ENCODE results near the gene KICS2. TPM values are rescaled to one million over a fixed set of nuclear protein-coding genes. Genes with fewer than 3 reads are reported as not detected.
A peak's percentile ranks its signal among the peaks of the same experiment; 100 is the strongest.

KICS2 gene
- total and polyA plus RNA-seq, 10 donors, result 6.6 to 26.2 (median 13.7) TPM

GRCh38 chr12:64255249-64255648 is 33.2 kb upstream of the KICS2 start:
- Histone ChIP-seq H3K27me3 (replicated peaks in 1 of 7) (no peaks in the 10 kb centered on the region), H3K4me1 (peaks cover 0 to 16% (median 0%) of the 10 kb centered on the region in 6 donors), H3K36me3 (no peaks in the 10 kb centered on the region), H3K9me3 (no peaks in the 10 kb centered on the region), H3K27ac (no peak overlapping the region), H3K4me3 (no peak overlapping the region)
- WGBS, 5 donors, result 66 to 95% (median 70%) methylated on average over 4 of the region's 4 CpGs
- intact Hi-C loops (cut with DNase I; ENCODE audit: low total_unique reads), result loop anchor here (5.0 to 10.0 kb wide), 2 partner anchors 413 to 590 kb away; partner anchors contain the start of genes DPY19L2 and SRGAP1
- no peak for DNase-seq
- TF ChIP-seq CTCF (IDR thresholded peaks at IDR 0.05 in 8 of 11, conservative IDR thresholded peaks at IDR 0.05 in 3 of 11), result no peak
- TF ChIP-seq POLR2AphosphoS5 (IDR thresholded peaks at IDR 0.05), result no peak
- no peak for TF ChIP-seq POLR2A (IDR thresholded peaks at IDR 0.05)

- TF ChIP-seq POLR2AphosphoS5 (IDR thresholded peaks at IDR 0.05) (no peak), POLR2A (IDR thresholded peaks at IDR 0.05) (no peak), CTCF (IDR thresholded peaks at IDR 0.05 in 8 of 11, conservative IDR thresholded peaks at IDR 0.05 in 3 of 11) (no peak)
- Histone ChIP-seq H3K4me3 (no peak overlapping the region), H3K27ac (peak overlapping the region in 4 of 8 donors; percentile 0 to 26 (median 20)), H3K27me3 (replicated peaks in 1 of 7) (no peaks in the 10 kb centered on the region), H3K9me3 (no peaks in the 10 kb centered on the region), H3K4me1 (peaks cover 0 to 16% (median 0%) of the 10 kb centered on the region in 6 donors), H3K36me3 (no peaks in the 10 kb centered on the region)
- DNase-seq, result no peak
- intact Hi-C loops (cut with DNase I; ENCODE audit: low total_unique reads), result loop anchor here (10.0 kb wide), 1 partner anchor 589 kb away; the partner anchor contains the start of gene DPY19L2
- 33 to 61% (median 50%) methylated on average over 1 of the region's 1 CpG for WGBS, 5 donors
Observed at GRCh38 chr12:64253356-64253755, 31.3 kb upstream of the KICS2 start.

GRCh38 chr12:64252681-64253080 is 30.6 kb upstream of the KICS2 start:
- DNase-seq, result no peak
- Histone ChIP-seq H3K4me1 (peaks cover 0 to 16% (median 0%) of the 10 kb centered on the region in 6 donors), H3K9me3 (no peaks in the 10 kb centered on the region), H3K36me3 (no peaks in the 10 kb centered on the region), H3K27ac (peak overlapping the region in 4 of 8 donors; percentile 14 to 26 (median 20)), H3K4me3 (no peak overlapping the region), H3K27me3 (replicated peaks in 1 of 7) (no peaks in the 10 kb centered on the region)
- 41 to 72% (median 60%) methylated on average over 3 of the region's 3 CpGs for WGBS, 5 donors
- intact Hi-C loops (cut with DNase I; ENCODE audit: low total_unique reads), result loop anchor here (10.0 kb wide), 1 partner anchor 588 kb away; the partner anchor contains the start of gene DPY19L2
- no peak for TF ChIP-seq POLR2AphosphoS5 (IDR thresholded peaks at IDR 0.05)
- no peak for TF ChIP-seq POLR2A (IDR thresholded peaks at IDR 0.05)
- TF ChIP-seq CTCF (IDR thresholded peaks at IDR 0.05 in 8 of 11, conservative IDR thresholded peaks at IDR 0.05 in 3 of 11), result no peak

- intact Hi-C loops (cut with DNase I; ENCODE audit: low total_unique reads), result no loop called here
- Histone ChIP-seq H3K27ac (no peak overlapping the region), H3K27me3 (replicated peaks in 1 of 7) (no peaks in the 10 kb centered on the region), H3K4me1 (no peaks in the 10 kb centered on the region), H3K9me3 (no peaks in the 10 kb centered on the region), H3K4me3 (no peak overlapping the region), H3K36me3 (no peaks in the 10 kb centered on the region)
- 90 to 93% (median 90%) methylated on average over 4 of the region's 4 CpGs for WGBS, 5 donors
- TF ChIP-seq CTCF (IDR thresholded peaks at IDR 0.05 in 8 of 11, conservative IDR thresholded peaks at IDR 0.05 in 3 of 11) (no peak), POLR2A (IDR thresholded peaks at IDR 0.05) (no peak), POLR2AphosphoS5 (IDR thresholded peaks at IDR 0.05) (no peak)
- no peak for DNase-seq
Observed at GRCh38 chr12:64243809-64244208, 21.7 kb upstream of the KICS2 start.

All from spleen (tissue), 11 donors.